ENCODE results near the gene NRG2. TPM values are rescaled to one million over a fixed set of nuclear protein-coding genes. Genes with fewer than 3 reads are reported as not detected.

Gene NRG2
- total RNA-seq, 2 experiments from 2014 or later, result 0.08 to 0.17 TPM

GRCh38 chr5:139882316-139882715, 160.8 kb downstream of the NRG2 start:
- Histone ChIP-seq H3K36me3 (ENCODE audit: insufficient read depth, low read length) (no peaks in the 10 kb centered on the region), H3K27ac (ENCODE audit: low read depth in 1 of 2, low read length in 2 of 2) (no peak overlapping the region), H3K9me3 (ENCODE audit: control insufficient read depth in 1 of 2, insufficient read depth in 1 of 2, low read length in 2 of 2) (peaks cover 0 to 6% of the 10 kb centered on the region in 2 experiments), H3K4me1 (ENCODE audit: insufficient read depth, low read length) (no peaks in the 10 kb centered on the region), H3K27me3 (ENCODE audit: control insufficient read depth in 1 of 2, insufficient read depth in 2 of 2, low read length in 2 of 2) (peaks cover 0 to 4% of the 10 kb centered on the region in 2 experiments), H3K4me3 (ENCODE audit: low read length) (no peak overlapping the region)
- POLR2A ChIA-PET, result no interaction called here
- H3K4me3 Mint-ChIP-seq, result no peak overlapping the region
- H3K9me3 Mint-ChIP-seq, result no peaks in the 10 kb centered on the region
- H3K27me3 Mint-ChIP-seq, result peaks cover 12% of the 10 kb centered on the region
- H3K36me3 Mint-ChIP-seq (ENCODE audit: low read depth), result no peaks in the 10 kb centered on the region
- intact Hi-C loops (cut with DNase I, micrococcal nuclease), result no loop called here
- H3K4me1 Mint-ChIP-seq (ENCODE audit: low read depth), result no peaks in the 10 kb centered on the region
- CTCF ChIA-PET, result no interaction called here
- no peak for TF ChIP-seq CTCF (IDR thresholded peaks at IDR 0.05)
- DNase-seq (no peak), ATAC-seq (ENCODE audit: poor library complexity) (no peak)
- H3K27ac Mint-ChIP-seq, result no peak overlapping the region

- no peak overlapping the region for H3K4me3 Mint-ChIP-seq
- Histone ChIP-seq H3K4me3 (ENCODE audit: low read length) (no peak overlapping the region), H3K27ac (ENCODE audit: low read depth in 1 of 2, low read length in 2 of 2) (no peak overlapping the region), H3K36me3 (ENCODE audit: insufficient read depth, low read length) (no peaks in the 10 kb centered on the region), H3K4me1 (ENCODE audit: insufficient read depth, low read length) (peaks cover 5% of the 10 kb centered on the region), H3K9me3 (ENCODE audit: control insufficient read depth in 1 of 2, insufficient read depth in 1 of 2, low read length in 2 of 2) (peaks cover 0 to 7% of the 10 kb centered on the region in 2 experiments), H3K27me3 (ENCODE audit: control insufficient read depth in 1 of 2, insufficient read depth in 2 of 2, low read length in 2 of 2) (peaks cover 0 to 4% of the 10 kb centered on the region in 2 experiments)
- no peaks in the 10 kb centered on the region for H3K4me1 Mint-ChIP-seq (ENCODE audit: low read depth)
- H3K27ac Mint-ChIP-seq, result no peak overlapping the region
- H3K36me3 Mint-ChIP-seq (ENCODE audit: low read depth), result no peaks in the 10 kb centered on the region
- no peak for TF ChIP-seq CTCF (IDR thresholded peaks at IDR 0.05)
- ChIA-PET CTCF (no interaction called here), POLR2A (no interaction called here)
- no peak for ATAC-seq (ENCODE audit: poor library complexity)
- no peak for DNase-seq
- intact Hi-C loops (cut with DNase I, micrococcal nuclease), result no loop called here
- no peaks in the 10 kb centered on the region for H3K9me3 Mint-ChIP-seq
- H3K27me3 Mint-ChIP-seq, result peaks cover 10% of the 10 kb centered on the region
Measured at GRCh38 chr5:139881143-139881733, 161.9 kb downstream of the NRG2 start.

GRCh38 chr5:139880416-139881142, 162.5 kb downstream of the NRG2 start:
- Histone ChIP-seq H3K4me1 (ENCODE audit: insufficient read depth, low read length) (peaks cover 5% of the 10 kb centered on the region), H3K27ac (ENCODE audit: low read depth in 1 of 2, low read length in 2 of 2) (no peak overlapping the region), H3K9me3 (ENCODE audit: control insufficient read depth in 1 of 2, insufficient read depth in 1 of 2, low read length in 2 of 2) (peaks cover 0 to 7% of the 10 kb centered on the region in 2 experiments), H3K4me3 (ENCODE audit: low read length) (no peak overlapping the region), H3K27me3 (ENCODE audit: control insufficient read depth in 1 of 2, insufficient read depth in 2 of 2, low read length in 2 of 2) (peaks cover 0 to 4% of the 10 kb centered on the region in 2 experiments), H3K36me3 (ENCODE audit: insufficient read depth, low read length) (no peaks in the 10 kb centered on the region)
- H3K27ac Mint-ChIP-seq, result no peak overlapping the region
- DNase-seq, result no peak
- intact Hi-C loops (cut with DNase I, micrococcal nuclease), result no loop called here
- TF ChIP-seq CTCF (IDR thresholded peaks at IDR 0.05), result no peak
- H3K36me3 Mint-ChIP-seq (ENCODE audit: low read depth), result no peaks in the 10 kb centered on the region
- no peaks in the 10 kb centered on the region for H3K4me1 Mint-ChIP-seq (ENCODE audit: low read depth)
- no peak overlapping the region for H3K4me3 Mint-ChIP-seq
- H3K9me3 Mint-ChIP-seq, result peaks cover 2% of the 10 kb centered on the region
- H3K27me3 Mint-ChIP-seq, result peaks cover 7% of the 10 kb centered on the region
- POLR2A ChIA-PET, result no interaction called here
- no peak for ATAC-seq (ENCODE audit: poor library complexity)
- CTCF ChIA-PET, result no interaction called here
